CD8-positive, alpha-beta memory T cell (primary cell): ENCODE measurements around the gene TVP23A. TPM values are rescaled to one million over a fixed set of nuclear protein-coding genes. Genes with fewer than 3 reads are reported as not detected.

Experiments
- CTCF ChIA-PET: fragments of 350-600 bp; sonication (Branson Sonifier 250); formaldehyde crosslinking; loops from one replicate; lab custom pipeline; 2021; ENCODE audit warnings: antibody characterized with exemption; lab: Charles Lee
- POLR2A ChIA-PET: fragments of 350-600 bp; sonication (Branson Sonifier 250); formaldehyde crosslinking; loops from one replicate; lab custom pipeline; 2021; ENCODE audit warnings: antibody characterized with exemption; lab: Charles Lee
- DNase-seq, 5 donors: peaks; one replicate each; pipeline versions ENCODE4 v3.0.0 to v3.0.0-alpha.2; 2020 to 2022; ENCODE audit warnings: mixed read lengths in 1 of 5
- H3K27ac ChIP-seq: one replicate; pipeline ENCODE4 v1.7.0; 2013; ENCODE audit warnings: low read depth, mild to moderate bottlenecking, low read length, moderate library complexity
- H3K27me3 ChIP-seq: 2 replicates; pipeline ENCODE4 v1.7.0; 2013; ENCODE audit warnings: low read length, mild to moderate bottlenecking; ENCODE audit not compliant: insufficient read depth, poor library complexity, severe bottlenecking
- H3K36me3 ChIP-seq: 2 replicates; pipeline ENCODE4 v1.7.0; 2013; ENCODE audit warnings: mild to moderate bottlenecking, low read length, moderate library complexity; ENCODE audit not compliant: insufficient read depth
- H3K4me1 ChIP-seq: 2 replicates; pipeline ENCODE4 v1.7.0; 2013; ENCODE audit warnings: mild to moderate bottlenecking, low read length, moderate library complexity; ENCODE audit not compliant: insufficient read depth
- H3K4me3 ChIP-seq: 2 replicates; pipeline ENCODE4 v1.7.0; 2013; ENCODE audit warnings: mild to moderate bottlenecking, low read length
- H3K9me3 ChIP-seq: 2 replicates; pipeline ENCODE4 v1.7.0; 2013; ENCODE audit warnings: mild to moderate bottlenecking, low read length
- H3K27ac Mint-ChIP-seq, 8 donors: one replicate each; pipeline ENCODE4 v1.8.0; 2020 to 2021; ENCODE audit warnings: mixed read lengths in 8 of 8, mild to moderate bottlenecking in 6 of 8, inconsistent platforms in 3 of 8, moderate library complexity in 3 of 8
- H3K27me3 Mint-ChIP-seq, 2 donors: one replicate each; pipeline ENCODE4 v1.8.0; 2020 to 2021; ENCODE audit warnings: mixed read lengths in 2 of 2, mild to moderate bottlenecking in 1 of 2, moderate library complexity in 1 of 2
- H3K36me3 Mint-ChIP-seq, 3 donors: one replicate each; pipeline ENCODE4 v1.8.0; 2020 to 2021; ENCODE audit warnings: mixed read lengths in 3 of 3, inconsistent platforms in 1 of 3, mild to moderate bottlenecking in 1 of 3
- H3K4me1 Mint-ChIP-seq, 3 donors: one replicate each; pipeline ENCODE4 v1.8.0; 2020 to 2021; ENCODE audit warnings: mixed read lengths in 3 of 3, inconsistent platforms in 1 of 3, mild to moderate bottlenecking in 1 of 3
- H3K4me3 Mint-ChIP-seq, 7 donors: one replicate each; pipeline ENCODE4 v1.8.0; 2020 to 2021; ENCODE audit warnings: mixed read lengths in 7 of 7, mild to moderate bottlenecking in 6 of 7, moderate library complexity in 4 of 7, inconsistent platforms in 2 of 7
- H3K9me3 Mint-ChIP-seq, 5 donors: one replicate each; pipeline ENCODE4 v1.8.0; 2020 to 2022; ENCODE audit warnings: mixed read lengths in 5 of 5, mild to moderate bottlenecking in 3 of 5, moderate library complexity in 2 of 5, inconsistent platforms in 1 of 5
- polyA plus RNA-seq: library from polyadenylated mRNA; unstranded; fragments of 300-500 nt; fragmentation: Illumina TruSeq; gene quantifications from one replicate; pipeline ENCODE4 v1.2.3, GENCODE V29; 2021
- total RNA-seq, 2 experiments: library from RNA; stranded (reverse); gene quantifications; one replicate each; pipeline ENCODE4 v1.2.3, GENCODE V29; 2021

TVP23A gene
- total and polyA plus RNA-seq, 3 experiments from 2014 or later: 0.26 TPM; not detected in 2

GRCh38 chr16:10858203-10858602, 39.6 kb upstream of the TVP23A start:
- Histone ChIP-seq H3K27me3 (no peaks in the 10 kb centered on the region), H3K36me3 (no peaks in the 10 kb centered on the region), H3K4me1 (no peaks in the 10 kb centered on the region), H3K27ac (no peak overlapping the region), H3K4me3 (no peak overlapping the region), H3K9me3 (no peaks in the 10 kb centered on the region)
- CTCF ChIA-PET: no interaction called here
- Mint-ChIP-seq H3K9me3 (no peaks in the 10 kb centered on the region), H3K4me3 (no peak overlapping the region), H3K36me3 (no peaks in the 10 kb centered on the region), H3K4me1 (peaks cover 0 to under 1% (median under 1%) of the 10 kb centered on the region in 3 donors), H3K27me3 (peaks cover 0 to 4% of the 10 kb centered on the region in 2 donors), H3K27ac (no peak overlapping the region)
- POLR2A ChIA-PET: no interaction called here
- no peak for DNase-seq

GRCh38 chr16:10856042-10856441, 37.4 kb upstream of the TVP23A start:
- peaks cover 0 to 4% of the 10 kb centered on the region in 2 donors for H3K27me3 Mint-ChIP-seq
- H3K4me3 Mint-ChIP-seq: no peak overlapping the region
- POLR2A ChIA-PET: no interaction called here
- Histone ChIP-seq H3K27ac (no peak overlapping the region), H3K27me3 (no peaks in the 10 kb centered on the region), H3K9me3 (no peaks in the 10 kb centered on the region), H3K4me3 (no peak overlapping the region), H3K4me1 (no peaks in the 10 kb centered on the region), H3K36me3 (no peaks in the 10 kb centered on the region)
- no peaks in the 10 kb centered on the region for H3K9me3 Mint-ChIP-seq
- CTCF ChIA-PET: no interaction called here
- H3K4me1 Mint-ChIP-seq: peaks cover 12 to 15% (median 14%) of the 10 kb centered on the region in 3 donors
- peaks cover 0 to 2% (median 0%) of the 10 kb centered on the region in 3 donors for H3K36me3 Mint-ChIP-seq
- DNase-seq: no peak
- peak overlapping the region in 1 of 8 donors; percentile 72 for H3K27ac Mint-ChIP-seq

GRCh38 chr16:10852948-10853347, 34.4 kb upstream of the TVP23A start:
- no peaks in the 10 kb centered on the region for H3K36me3 ChIP-seq
- peaks cover 12 to 15% (median 14%) of the 10 kb centered on the region in 3 donors for H3K4me1 Mint-ChIP-seq
- no peaks in the 10 kb centered on the region for H3K9me3 ChIP-seq
- CTCF ChIA-PET: no interaction called here
- peaks cover 0 to 2% (median 0%) of the 10 kb centered on the region in 3 donors for H3K36me3 Mint-ChIP-seq
- H3K9me3 Mint-ChIP-seq: no peaks in the 10 kb centered on the region
- H3K27ac Mint-ChIP-seq: peak overlapping the region in 2 of 8 donors; percentile 2 to 3
- no peaks in the 10 kb centered on the region for H3K4me1 ChIP-seq
- peak overlapping the region in 5 of 7 donors; percentile 13 to 63 (median 44) for H3K4me3 Mint-ChIP-seq
- peaks cover 0 to 3% of the 10 kb centered on the region in 2 donors for H3K27me3 Mint-ChIP-seq
- POLR2A ChIA-PET: no interaction called here
- H3K4me3 ChIP-seq: no peak overlapping the region
- DNase-seq: no peak
- H3K27me3 ChIP-seq: no peaks in the 10 kb centered on the region
- H3K27ac ChIP-seq: no peak overlapping the region

GRCh38 chr16:10852286-10852685, 33.7 kb upstream of the TVP23A start:
- no peaks in the 10 kb centered on the region for H3K9me3 ChIP-seq
- Mint-ChIP-seq H3K36me3 (peaks cover 0 to 2% (median 0%) of the 10 kb centered on the region in 3 donors), H3K27ac (peak overlapping the region in 3 of 8 donors; percentile 12 to 43 (median 29)), H3K27me3 (peaks cover 2 to 3% of the 10 kb centered on the region in 2 donors), H3K4me3 (peak overlapping the region in 5 of 7 donors; percentile 13 to 63 (median 47)), H3K4me1 (peaks cover 12 to 15% (median 14%) of the 10 kb centered on the region in 3 donors), H3K9me3 (no peaks in the 10 kb centered on the region)
- no peak for DNase-seq
- H3K27ac ChIP-seq: no peak overlapping the region
- H3K4me1 ChIP-seq: no peaks in the 10 kb centered on the region
- H3K36me3 ChIP-seq: no peaks in the 10 kb centered on the region
- H3K27me3 ChIP-seq: no peaks in the 10 kb centered on the region
- no peak overlapping the region for H3K4me3 ChIP-seq
- ChIA-PET CTCF (no interaction called here), POLR2A (no interaction called here)

- Mint-ChIP-seq H3K36me3 (peaks cover 0 to 2% (median 0%) of the 10 kb centered on the region in 3 donors), H3K9me3 (no peaks in the 10 kb centered on the region), H3K27me3 (peaks cover 4 to 7% of the 10 kb centered on the region in 2 donors), H3K4me1 (peaks cover 12 to 15% (median 14%) of the 10 kb centered on the region in 3 donors), H3K4me3 (no peak overlapping the region), H3K27ac (no peak overlapping the region)
- no peaks in the 10 kb centered on the region for H3K4me1 ChIP-seq
- ChIA-PET CTCF (no interaction called here), POLR2A (no interaction called here)
- no peak overlapping the region for H3K4me3 ChIP-seq
- H3K36me3 ChIP-seq: no peaks in the 10 kb centered on the region
- no peaks in the 10 kb centered on the region for H3K27me3 ChIP-seq
- H3K9me3 ChIP-seq: no peaks in the 10 kb centered on the region
- DNase-seq: no peak
- no peak overlapping the region for H3K27ac ChIP-seq
These were observed 32.9 kb upstream of the TVP23A start for GRCh38 chr16:10851512-10851911.

GRCh38 chr16:10850478-10850850, 31.9 kb upstream of the TVP23A start:
- Mint-ChIP-seq H3K4me3 (peak overlapping the region in 1 of 7 donors; percentile 12), H3K4me1 (peaks cover 12 to 15% (median 14%) of the 10 kb centered on the region in 3 donors), H3K27me3 (peaks cover 6 to 9% of the 10 kb centered on the region in 2 donors), H3K9me3 (no peaks in the 10 kb centered on the region), H3K36me3 (peaks cover 0 to 2% (median 0%) of the 10 kb centered on the region in 3 donors), H3K27ac (no peak overlapping the region)
- H3K27me3 ChIP-seq: no peaks in the 10 kb centered on the region
- no peaks in the 10 kb centered on the region for H3K36me3 ChIP-seq
- no peaks in the 10 kb centered on the region for H3K9me3 ChIP-seq
- ChIA-PET POLR2A (no interaction called here), CTCF (no interaction called here)
- H3K4me3 ChIP-seq: no peak overlapping the region
- H3K27ac ChIP-seq: no peak overlapping the region
- no peak for DNase-seq
- no peaks in the 10 kb centered on the region for H3K4me1 ChIP-seq

GRCh38 chr16:10849736-10850477, 31.3 kb upstream of the TVP23A start:
- H3K36me3 Mint-ChIP-seq: peaks cover 0 to 2% (median 0%) of the 10 kb centered on the region in 3 donors
- CTCF ChIA-PET: no interaction called here
- POLR2A ChIA-PET: no interaction called here

GRCh38 chr16:10847176-10847575, 28.6 kb upstream of the TVP23A start:
- peaks cover 11 to 14% of the 10 kb centered on the region in 2 donors for H3K27me3 Mint-ChIP-seq
- H3K9me3 Mint-ChIP-seq: no peaks in the 10 kb centered on the region
- POLR2A ChIA-PET: no interaction called here
- Histone ChIP-seq H3K27me3 (no peaks in the 10 kb centered on the region), H3K9me3 (no peaks in the 10 kb centered on the region), H3K36me3 (no peaks in the 10 kb centered on the region), H3K27ac (no peak overlapping the region), H3K4me3 (no peak overlapping the region), H3K4me1 (no peaks in the 10 kb centered on the region)
- H3K4me1 Mint-ChIP-seq: peaks cover 2 to 4% (median 3%) of the 10 kb centered on the region in 3 donors
- no peak overlapping the region for H3K27ac Mint-ChIP-seq
- H3K36me3 Mint-ChIP-seq: peaks cover 0 to 2% (median 0%) of the 10 kb centered on the region in 3 donors
- no peak overlapping the region for H3K4me3 Mint-ChIP-seq
- CTCF ChIA-PET: no interaction called here
- no peak for DNase-seq

More at GRCh38 chr16:10849736-10850477, 31.3 kb upstream of the TVP23A start:
- no peaks in the 10 kb centered on the region for H3K27me3 ChIP-seq
- no peaks in the 10 kb centered on the region for H3K4me1 ChIP-seq
- Mint-ChIP-seq H3K27ac (no peak overlapping the region), H3K4me1 (peaks cover 12 to 15% (median 14%) of the 10 kb centered on the region in 3 donors), H3K9me3 (no peaks in the 10 kb centered on the region), H3K27me3 (peaks cover 11 to 14% of the 10 kb centered on the region in 2 donors), H3K4me3 (peak overlapping the region in 1 of 7 donors; percentile 12)
- H3K27ac ChIP-seq: no peak overlapping the region
- DNase-seq: no peak
- H3K9me3 ChIP-seq: no peaks in the 10 kb centered on the region
- H3K36me3 ChIP-seq: no peaks in the 10 kb centered on the region
- no peak overlapping the region for H3K4me3 ChIP-seq
